K562 treated with DMSO at 1 percent for 12 hours (cell line): ENCODE results near the gene VANGL1. TPM values are rescaled to one million over a fixed set of nuclear protein-coding genes. Genes with fewer than 3 reads are reported as not detected.

Experiments
- total RNA-seq: library from RNA; unstranded; fragments of 300-600 nt; gene quantifications from 2 replicates; pipeline ENCODE4 v1.2.3, GENCODE V29; 2022; ENCODE audit not compliant: insufficient read depth

The VANGL1 gene
- total RNA-seq: 3.3 and 9.9 TPM in 2 replicates

DNA sequence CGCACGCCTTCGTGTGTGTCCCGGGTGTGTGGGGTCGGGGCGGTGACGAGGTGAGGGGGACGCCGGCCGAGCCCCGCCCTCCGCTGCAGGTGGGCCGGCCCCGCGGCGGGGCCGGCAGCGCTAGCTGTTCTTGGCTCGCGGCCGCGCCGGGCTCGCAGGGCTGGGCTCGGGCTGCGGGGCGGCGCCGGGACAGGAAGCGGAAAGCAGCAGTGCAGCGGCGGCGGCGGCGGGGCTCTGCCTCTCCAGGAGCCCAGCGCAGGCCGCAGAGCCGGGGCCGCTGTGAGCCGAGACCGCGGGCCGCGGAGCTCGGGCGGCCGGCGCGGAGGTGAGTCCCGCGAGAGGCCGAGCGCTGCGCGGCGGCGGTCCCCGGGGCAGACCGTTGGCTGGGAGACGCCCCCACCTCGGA, at the start of gene VANGL1:
VANGL1 (plus strand) TSS at position 209 of the 406 bp plus-strand sequence. CDS start 9,444 bp downstream, outside the sequence.

Other genes starting within 250 kb of the VANGL1 start
- gene CASQ2, start 126.7 kb downstream of the VANGL1 start, total RNA-seq: not detected in 2 replicates
- not detected in 2 replicates for gene NHLH2, start 199.2 kb downstream of the VANGL1 start, total RNA-seq